Activated naive CD4-positive, alpha-beta T cell (primary cell): ENCODE results near the gene HCRTR2.
"Not testable (repeated sequence)": the region's sequence is repeated elsewhere in the genome, so short reads cannot be mapped to it uniquely, and the experiment has no call there.

Source experiments
- DNase-seq, 4 experiments: peaks; one replicate each; lab custom pipeline; 2025; lab: John Stamatoyannopoulos, UW

Gene HCRTR2

DNA sequence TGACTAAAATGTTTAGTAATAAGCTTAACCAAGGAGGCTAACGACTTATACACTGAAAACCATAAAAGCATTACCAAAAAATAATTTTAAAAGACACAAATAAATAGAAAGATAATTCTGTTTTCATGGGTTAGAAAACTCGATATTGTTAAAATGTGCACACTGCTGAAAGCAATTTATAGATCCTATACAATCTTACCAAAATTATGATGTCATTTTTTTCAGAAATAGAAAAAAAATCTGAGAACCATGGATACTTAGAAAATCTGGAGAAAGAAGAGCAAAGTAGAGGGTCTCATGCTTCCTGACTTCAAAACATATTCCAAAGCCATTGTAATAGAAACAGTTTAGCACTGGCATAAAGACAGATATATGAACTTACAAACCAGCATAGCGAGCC is 46.6 kb downstream of the HCRTR2 start:
- no peak for DNase-seq

GRCh38 chr6:55227862-55228261 is 53.5 kb downstream of the HCRTR2 start:
- DNase-seq: no peak

DNA sequence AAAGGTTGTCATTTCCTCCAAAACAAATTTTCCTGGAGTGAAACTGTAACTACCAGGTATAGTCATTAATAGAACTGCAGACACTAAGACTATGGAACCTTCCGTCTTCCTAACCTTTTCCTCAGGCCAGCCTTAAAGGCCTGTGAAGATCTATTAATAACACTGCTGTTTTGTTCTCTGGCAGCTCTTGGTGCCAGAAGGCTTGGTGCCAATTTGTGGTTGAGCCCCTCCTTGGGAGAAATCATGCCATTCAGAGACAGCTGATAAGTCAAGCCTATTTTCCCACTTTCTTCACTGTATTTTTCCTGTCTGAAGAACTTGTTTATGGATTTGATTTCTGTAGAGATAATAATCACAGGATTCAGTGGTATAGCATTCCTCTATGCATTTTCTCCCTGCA is 64.8 kb downstream of the HCRTR2 start:
- no peak for DNase-seq

DNA sequence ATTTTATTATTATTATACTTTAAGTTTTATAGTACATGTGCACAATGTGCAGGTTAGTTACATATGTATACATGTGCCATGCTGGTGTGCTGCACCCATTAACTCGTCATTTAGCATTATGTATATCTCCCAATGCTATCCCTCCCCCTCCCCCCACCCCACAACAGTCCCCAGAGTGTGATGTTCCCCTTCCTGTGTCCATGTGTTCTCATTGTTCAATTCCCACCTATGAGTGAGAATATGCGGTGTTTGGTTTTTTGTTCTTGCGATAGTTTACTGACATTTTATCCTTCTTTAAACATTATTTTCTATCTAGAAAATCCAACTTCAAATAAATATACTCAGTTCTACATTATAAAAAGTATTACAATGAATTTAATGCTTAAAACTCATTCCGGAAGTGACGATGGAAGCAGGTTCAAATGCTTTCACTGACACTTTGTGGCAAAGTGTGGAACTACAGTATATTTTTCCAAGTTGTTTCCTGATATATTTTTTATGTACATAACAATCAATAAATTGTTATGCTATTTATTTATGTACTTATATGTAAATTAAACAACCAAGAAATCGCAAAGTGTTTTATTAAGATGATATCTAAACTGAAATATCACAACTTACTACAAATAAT is 66.8 kb downstream of the HCRTR2 start:
- not testable (repeated sequence) for DNase-seq

DNA sequence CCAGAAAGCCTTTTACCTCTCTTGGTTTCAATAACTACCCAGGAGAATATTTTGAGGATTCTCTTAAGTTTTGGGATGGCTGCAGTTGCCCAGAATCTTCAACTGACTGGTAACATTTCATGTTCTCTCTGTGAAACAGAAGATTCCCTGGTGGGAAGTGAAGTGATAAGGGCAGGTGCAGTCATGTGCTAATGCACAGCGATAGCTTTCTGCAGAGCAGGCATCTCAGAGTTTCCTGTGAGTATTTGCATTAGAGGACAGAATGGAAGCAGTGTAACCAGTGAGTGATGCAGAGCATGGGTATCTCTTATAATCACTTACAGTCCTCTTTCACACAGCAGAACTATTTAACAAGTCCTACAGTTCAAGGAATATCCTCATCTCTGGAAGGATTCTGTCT is 76.1 kb downstream of the HCRTR2 start:
- no peak for DNase-seq

DNA sequence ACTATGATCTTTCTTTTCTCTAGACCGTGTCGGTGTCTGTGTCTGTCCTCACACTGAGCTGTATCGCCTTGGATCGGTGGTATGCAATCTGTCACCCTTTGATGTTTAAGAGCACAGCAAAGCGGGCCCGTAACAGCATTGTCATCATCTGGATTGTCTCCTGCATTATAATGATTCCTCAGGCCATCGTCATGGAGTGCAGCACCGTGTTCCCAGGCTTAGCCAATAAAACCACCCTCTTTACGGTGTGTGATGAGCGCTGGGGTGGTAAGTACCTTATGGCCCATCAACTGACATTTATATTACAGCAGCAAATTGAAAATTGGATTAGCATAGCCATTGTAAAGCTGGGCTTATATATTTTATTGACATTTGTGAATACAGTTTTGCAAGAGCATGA is 80.8 kb downstream of the HCRTR2 start:
- no peak for DNase-seq

- no peak for DNase-seq
Measured at GRCh38 chr6:55260181-55260580, 85.9 kb downstream of the HCRTR2 start.

GRCh38 chr6:55265409-55266114 is 91.2 kb downstream of the HCRTR2 start:
- no peak for DNase-seq

- no peak for DNase-seq
Measured at GRCh38 chr6:55266896-55267295, 92.6 kb downstream of the HCRTR2 start.

DNA sequence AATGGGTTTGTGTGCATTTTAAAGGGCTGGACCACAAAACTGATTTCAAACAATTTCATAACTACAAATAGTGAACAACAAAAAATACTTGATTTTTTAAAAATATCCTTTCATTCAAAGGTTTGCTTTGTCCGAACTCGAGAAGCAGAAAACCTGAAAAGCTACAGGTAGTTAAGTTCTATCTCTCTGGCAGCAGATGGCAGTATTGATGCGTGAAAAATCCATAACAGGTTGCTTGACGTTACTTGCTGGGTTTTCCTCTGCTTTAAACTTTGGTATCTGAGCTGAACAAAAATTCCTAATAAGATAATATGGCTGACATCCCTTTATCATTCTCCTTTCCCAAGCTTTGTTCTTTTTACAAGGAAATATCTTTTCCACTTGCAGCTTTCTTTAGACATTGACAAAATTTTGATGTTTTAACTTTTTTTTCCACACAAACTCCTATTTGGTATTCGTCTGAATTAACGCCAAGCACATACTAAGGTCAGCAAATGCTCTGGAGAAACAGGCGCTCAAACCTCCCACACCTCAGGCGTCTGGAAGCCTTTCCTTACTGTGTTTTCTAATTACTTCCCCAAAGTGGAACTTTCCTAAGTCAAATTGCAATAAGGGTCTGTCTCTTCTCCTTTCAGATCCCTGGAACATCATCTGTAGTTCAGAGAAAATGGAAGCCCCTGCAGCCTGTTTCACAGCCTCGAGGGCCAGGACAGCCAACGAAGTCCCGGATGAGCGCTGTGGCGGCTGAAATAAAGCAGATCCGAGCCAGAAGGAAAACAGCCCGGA is 102.6 kb downstream of the HCRTR2 start:
- no peak for DNase-seq

- no peak for DNase-seq
Measured at GRCh38 chr6:55277646-55278045, 103.3 kb downstream of the HCRTR2 start.

GRCh38 chr6:55281215-55281614 is 106.9 kb downstream of the HCRTR2 start:
- DNase-seq: no peak

GRCh38 chr6:55282115-55282514 is 107.8 kb downstream of the HCRTR2 start:
- DNase-seq: no peak

DNA sequence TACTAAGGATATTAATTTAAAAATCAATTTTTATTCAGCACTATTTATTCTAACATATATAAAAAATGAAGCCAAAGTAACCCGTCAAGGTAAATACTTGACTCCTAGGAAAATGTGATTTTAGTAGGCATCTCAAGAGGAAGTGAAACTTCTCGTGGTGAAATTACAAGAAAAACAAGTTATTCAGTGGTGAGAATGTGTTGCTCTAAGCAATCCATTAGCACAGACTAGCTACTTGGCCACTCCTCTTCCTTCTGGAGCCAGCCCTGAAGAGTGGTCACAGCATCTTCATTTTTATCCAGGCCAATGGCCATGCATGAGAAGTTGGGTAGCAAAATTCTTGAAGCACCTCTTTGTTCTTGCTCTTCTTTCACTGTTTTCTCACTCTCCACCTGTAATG is 112.5 kb downstream of the HCRTR2 start:
- DNase-seq: no peak

DNA sequence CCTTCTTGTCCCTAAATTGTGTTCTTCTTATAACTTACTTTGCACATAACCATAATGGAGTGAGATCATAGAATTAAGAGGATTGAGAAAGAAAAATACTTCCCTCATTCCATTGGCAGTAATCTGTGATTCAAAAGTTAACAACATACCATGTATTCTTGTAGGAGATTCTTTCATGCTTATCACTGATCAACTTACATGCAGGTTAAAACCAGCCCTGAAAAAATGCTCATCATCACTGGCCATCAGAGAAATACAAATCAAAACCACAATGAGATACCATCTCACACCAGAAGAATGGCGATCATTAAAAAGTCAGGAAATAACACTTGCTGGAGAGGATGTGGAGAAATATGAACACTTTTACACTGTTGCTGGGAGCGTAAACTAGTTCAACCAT is 116.4 kb downstream of the HCRTR2 start:
- no peak for DNase-seq

GRCh38 chr6:55293116-55293515 is 118.8 kb downstream of the HCRTR2 start:
- DNase-seq: no peak

DNA sequence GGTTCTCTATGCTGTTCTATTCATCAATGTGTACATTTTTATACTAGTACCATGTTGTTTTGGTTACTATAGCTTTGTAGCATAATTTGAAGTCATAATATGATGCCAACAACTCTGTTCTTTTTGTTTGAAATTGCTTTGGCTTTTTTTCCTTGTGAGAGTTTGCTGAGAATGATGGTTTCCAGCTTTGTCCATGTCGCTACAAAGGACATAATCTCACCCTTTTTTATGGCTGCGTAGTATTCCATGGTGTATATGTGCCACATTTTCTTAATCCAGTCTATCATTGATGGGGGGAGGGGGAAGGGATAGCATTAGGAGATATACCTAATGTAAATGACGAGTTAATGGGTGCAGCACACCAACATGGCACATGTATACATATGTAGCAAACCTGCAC is 122.9 kb downstream of the HCRTR2 start:
- DNase-seq: not testable (repeated sequence)

GRCh38 chr6:55299286-55299985 is 125.1 kb downstream of the HCRTR2 start:
- no peak for DNase-seq

GRCh38 chr6:55304747-55305146 is 130.4 kb downstream of the HCRTR2 start:
- DNase-seq: no peak

GRCh38 chr6:55319961-55320695 is 145.8 kb downstream of the HCRTR2 start:
- DNase-seq: no peak

GRCh38 chr6:55320696-55321086 is 146.4 kb downstream of the HCRTR2 start:
- no peak for DNase-seq

- DNase-seq: no peak
Measured at GRCh38 chr6:55327169-55327568, 152.9 kb downstream of the HCRTR2 start, which contains the start of gene GFRAL. Gene GFRAL (plus strand): TSS chr6:55327469. CDS start chr6:55327555, 86 bp downstream.
